Heart left ventricle (tissue), 13 donors: ENCODE data around the gene GAK.

Experiments
- POLR2A ChIP-seq, 2 donors: fragments of 450-650 bp; IDR thresholded peaks; one replicate each; pipeline ENCODE4 v1.6.1; 2017; ENCODE audit warnings: antibody characterized with exemption in 2 of 2, mild to moderate bottlenecking in 2 of 2, moderate library complexity in 2 of 2
- TF ChIP-seq, protein P1 (sequence below), 12 donors: fragments of 200-600 bp; sonication (generic) in 4 of 12; IDR thresholded peaks; one replicate each; pipeline versions ENCODE4 v1.5.0 to v1.8.0; 2018 to 2022; ENCODE audit warnings: antibody characterized with exemption in 12 of 12, mild to moderate bottlenecking in 5 of 12
- donor health status: ischemic (EF 13 %, LVEDD 7.1; RV severe dilation, severe dysfunction).
- donor health status: DM: no; HTN: yes; CAD: no.
- donor health status: DM: no; HTN: no; CAD: no.
- donor health status: ischemic (EF 25% LVEDD 6.9; RV normal size, moderate dysfunction).
- donor health status: ischemic (EF 25% LVEDD 5.7; RV mildly dilated, moderate dysfunction).
- donor health status: ischemic (EF 35%, LVEDD 5.7; RV mildly dilated, moderate dysfunction).
- donor health status: nonischemic (EF 11% LVEDD 7.7; RV severe dilation, severe dysfunction).
- donor health status: DM: yes; HTN: yes; CAD: no.
- donor health status: PGD.
- donor health status: ischemic (EF 29% LVEDD 5.4; RV normal size, mild dysfunction).
- donor health status: nonischemic (EF 23%, LVEDD 6.1; RV moderate dilation, normal function).

DNA sequence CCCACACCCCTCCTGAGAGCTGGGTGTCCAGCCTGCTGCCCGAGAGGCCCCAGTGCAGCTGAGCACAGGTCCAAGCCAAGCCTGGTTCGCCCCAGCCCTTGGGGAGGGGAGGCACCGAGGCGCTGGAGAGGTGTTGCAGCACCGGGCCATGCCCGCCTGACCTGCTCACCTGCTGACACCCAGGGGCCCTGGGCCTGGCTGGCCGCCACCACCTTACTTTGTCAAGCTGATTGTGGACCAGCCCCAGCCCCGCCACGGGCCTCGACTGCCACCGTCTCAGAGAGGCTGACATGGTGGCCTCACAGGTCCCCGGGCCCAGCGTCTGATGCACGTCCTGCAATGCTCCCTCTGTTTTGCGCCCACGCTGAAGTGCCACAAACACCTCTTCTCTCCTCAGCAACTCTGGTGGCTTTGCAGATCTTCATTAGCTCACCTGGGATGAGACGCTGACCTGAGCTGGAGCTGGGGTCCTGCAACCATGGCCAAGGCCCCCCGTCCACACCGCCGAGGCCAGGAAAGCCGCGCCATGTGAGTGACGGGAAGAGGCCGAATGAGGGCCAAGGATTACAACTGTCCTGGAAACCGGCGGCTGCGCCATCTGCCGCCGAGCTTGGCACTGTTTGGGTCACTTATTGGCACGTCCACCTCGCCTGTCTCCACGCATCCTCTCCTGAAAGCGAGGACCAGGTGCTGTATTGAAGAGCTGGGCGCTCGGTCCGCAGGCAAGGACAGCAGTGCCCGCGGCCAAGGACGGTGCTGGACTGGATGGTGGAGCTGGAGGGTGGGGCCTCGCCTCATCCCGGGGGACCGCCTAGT is 113.8 kb downstream of the GAK start:
- TF ChIP-seq, protein P1, sequence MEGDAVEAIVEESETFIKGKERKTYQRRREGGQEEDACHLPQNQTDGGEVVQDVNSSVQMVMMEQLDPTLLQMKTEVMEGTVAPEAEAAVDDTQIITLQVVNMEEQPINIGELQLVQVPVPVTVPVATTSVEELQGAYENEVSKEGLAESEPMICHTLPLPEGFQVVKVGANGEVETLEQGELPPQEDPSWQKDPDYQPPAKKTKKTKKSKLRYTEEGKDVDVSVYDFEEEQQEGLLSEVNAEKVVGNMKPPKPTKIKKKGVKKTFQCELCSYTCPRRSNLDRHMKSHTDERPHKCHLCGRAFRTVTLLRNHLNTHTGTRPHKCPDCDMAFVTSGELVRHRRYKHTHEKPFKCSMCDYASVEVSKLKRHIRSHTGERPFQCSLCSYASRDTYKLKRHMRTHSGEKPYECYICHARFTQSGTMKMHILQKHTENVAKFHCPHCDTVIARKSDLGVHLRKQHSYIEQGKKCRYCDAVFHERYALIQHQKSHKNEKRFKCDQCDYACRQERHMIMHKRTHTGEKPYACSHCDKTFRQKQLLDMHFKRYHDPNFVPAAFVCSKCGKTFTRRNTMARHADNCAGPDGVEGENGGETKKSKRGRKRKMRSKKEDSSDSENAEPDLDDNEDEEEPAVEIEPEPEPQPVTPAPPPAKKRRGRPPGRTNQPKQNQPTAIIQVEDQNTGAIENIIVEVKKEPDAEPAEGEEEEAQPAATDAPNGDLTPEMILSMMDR (IDR thresholded peaks at IDR 0.05): no peak
- TF ChIP-seq POLR2A (IDR thresholded peaks at IDR 0.05): no peak
